NCI-H82 (cell line): ENCODE data around the gene PRM2.
"Not testable (repeated sequence)": the region's sequence is repeated elsewhere in the genome, so short reads cannot be mapped to it uniquely, and the experiment has no call there.

Experiments used
- DNase-seq: peaks from one replicate; lab custom pipeline; 2025; lab: John Stamatoyannopoulos, UW

Gene PRM2

GRCh38 chr16:11307639-11308492, 31.6 kb upstream of the PRM2 start:
- no peak for DNase-seq

GRCh38 chr16:11306997-11307638, 30.8 kb upstream of the PRM2 start:
- no peak for DNase-seq

GRCh38 chr16:11306381-11306780, 30.1 kb upstream of the PRM2 start:
- no peak for DNase-seq

- no peak for DNase-seq
Observed at GRCh38 chr16:11303405-11304138, 27.3 kb upstream of the PRM2 start.

GRCh38 chr16:11302977-11303376, 26.7 kb upstream of the PRM2 start:
- DNase-seq, result no peak

GRCh38 chr16:11301645-11302501, 25.6 kb upstream of the PRM2 start:
- no peak for DNase-seq

GRCh38 chr16:11300560-11300892, 24.2 kb upstream of the PRM2 start:
- DNase-seq, result no peak

- no peak for DNase-seq
Observed at GRCh38 chr16:11299865-11300559, 23.7 kb upstream of the PRM2 start.

GRCh38 chr16:11298950-11299547, 22.8 kb upstream of the PRM2 start:
- not testable (repeated sequence) for DNase-seq

GRCh38 chr16:11298143-11298900, 22.0 kb upstream of the PRM2 start:
- DNase-seq, result no peak

GRCh38 chr16:11297492-11298142, 21.3 kb upstream of the PRM2 start:
- no peak for DNase-seq

GRCh38 chr16:11296706-11297491, 20.6 kb upstream of the PRM2 start:
- DNase-seq, result no peak

GRCh38 chr16:11296351-11296705, 20.0 kb upstream of the PRM2 start:
- DNase-seq, result no peak

GRCh38 chr16:11295672-11296071, 19.4 kb upstream of the PRM2 start:
- no peak for DNase-seq

GRCh38 chr16:11292076-11292748, 15.9 kb upstream of the PRM2 start:
- no peak for DNase-seq

- DNase-seq, result no peak
Observed at GRCh38 chr16:11291091-11291703, 14.9 kb upstream of the PRM2 start.

- DNase-seq, result no peak
Observed at GRCh38 chr16:11290102-11290893, 14.0 kb upstream of the PRM2 start.
